A673 (cell line): ENCODE results near the gene GRHL3.

Source experiments
- EZH2 ChIP-seq: fragments of 200-600 bp; sonication (generic); IDR thresholded peaks from 2 replicates; pipeline ENCODE4 v1.6.1; 2017; ENCODE audit warnings: borderline replicate concordance, low read depth, mild to moderate bottlenecking, mixed read lengths, antibody characterized with exemption, low read length; ENCODE audit not compliant: poor library complexity, severe bottlenecking
- TF ChIP-seq, protein P1 (sequence below): fragments of 300-800, 200-600 bp; sonication (generic); conservative IDR thresholded peaks from 2 replicates; pipeline ENCODE4 v1.5.1; 2017; ENCODE audit warnings: low read depth, mild to moderate bottlenecking, antibody characterized with exemption, low read length, moderate library complexity, mixed read lengths

DNA sequence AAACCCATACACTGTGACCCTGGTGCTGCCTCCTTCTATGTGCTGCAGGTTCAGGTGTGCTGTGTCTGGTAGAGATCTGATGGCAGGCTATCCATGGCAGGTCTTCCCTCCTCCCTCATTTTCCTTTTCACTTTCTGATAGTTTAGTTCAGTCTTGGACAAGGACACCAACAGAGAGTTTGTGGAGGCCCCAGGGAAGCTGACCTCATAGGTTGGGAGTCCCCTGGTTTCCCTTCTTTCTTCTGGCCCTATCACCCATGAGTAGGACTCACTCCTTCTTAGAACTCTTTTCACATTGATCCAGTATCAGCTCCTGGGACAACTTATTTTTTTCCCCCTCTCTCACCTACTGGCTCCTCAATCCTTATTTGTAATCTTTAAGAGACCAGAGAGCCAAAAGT is 8.3 kb downstream of the GRHL3 start:
- TF ChIP-seq, protein P1, sequence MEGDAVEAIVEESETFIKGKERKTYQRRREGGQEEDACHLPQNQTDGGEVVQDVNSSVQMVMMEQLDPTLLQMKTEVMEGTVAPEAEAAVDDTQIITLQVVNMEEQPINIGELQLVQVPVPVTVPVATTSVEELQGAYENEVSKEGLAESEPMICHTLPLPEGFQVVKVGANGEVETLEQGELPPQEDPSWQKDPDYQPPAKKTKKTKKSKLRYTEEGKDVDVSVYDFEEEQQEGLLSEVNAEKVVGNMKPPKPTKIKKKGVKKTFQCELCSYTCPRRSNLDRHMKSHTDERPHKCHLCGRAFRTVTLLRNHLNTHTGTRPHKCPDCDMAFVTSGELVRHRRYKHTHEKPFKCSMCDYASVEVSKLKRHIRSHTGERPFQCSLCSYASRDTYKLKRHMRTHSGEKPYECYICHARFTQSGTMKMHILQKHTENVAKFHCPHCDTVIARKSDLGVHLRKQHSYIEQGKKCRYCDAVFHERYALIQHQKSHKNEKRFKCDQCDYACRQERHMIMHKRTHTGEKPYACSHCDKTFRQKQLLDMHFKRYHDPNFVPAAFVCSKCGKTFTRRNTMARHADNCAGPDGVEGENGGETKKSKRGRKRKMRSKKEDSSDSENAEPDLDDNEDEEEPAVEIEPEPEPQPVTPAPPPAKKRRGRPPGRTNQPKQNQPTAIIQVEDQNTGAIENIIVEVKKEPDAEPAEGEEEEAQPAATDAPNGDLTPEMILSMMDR = no peak
- no peak for TF ChIP-seq EZH2
